SU-DHL-6 (cell line): Measurements from ENCODE around the gene VEGFB.
A peak's percentile ranks its signal among the peaks of the same experiment; 100 is the strongest.

ENCODE experiments used
- H2AFZ ChIP-seq: fragments of 200-600 bp; sonication (generic); 2 replicates; pipeline ENCODE4 v1.6.1; 2014; ENCODE audit warnings: low read depth, mild to moderate bottlenecking, moderate library complexity, mixed read lengths, antibody characterized with exemption, low read length; ENCODE audit not compliant: severe bottlenecking
- H3F3A ChIP-seq: fragments of 200-600 bp; shearing (Covaris generic); 2 replicates; pipeline ENCODE4 v1.6.0; 2016; ENCODE audit warnings: antibody characterized with exemption, mild to moderate bottlenecking; ENCODE audit not compliant: insufficient read depth
- H3K27ac ChIP-seq: fragments of 200-600 bp; sonication (generic); 2 replicates; pipeline ENCODE4 v1.5.1; 2016; ENCODE audit warnings: low read depth, mild to moderate bottlenecking, low read length, moderate library complexity, mixed read lengths
- H3K27me3 ChIP-seq: fragments of 200-600 bp; sonication (generic), shearing (Covaris generic); 2 replicates; pipeline ENCODE4 v1.6.0; 2014; ENCODE audit warnings: mild to moderate bottlenecking, low read length
- H3K36me3 ChIP-seq: fragments of 200-600 bp; sonication (generic); 2 replicates; pipeline ENCODE4 v1.6.1; 2014; ENCODE audit warnings: mild to moderate bottlenecking, low read length, mixed read lengths
- H3K4me2 ChIP-seq: fragments of 300-600, 200-600 bp; shearing (Covaris generic), sonication (generic); 2 replicates; pipeline ENCODE4 v1.6.0; 2014; ENCODE audit warnings: low read length, low read depth, mild to moderate bottlenecking; ENCODE audit not compliant: poor library complexity, severe bottlenecking
- H3K4me3 ChIP-seq: fragments of 200-600 bp; sonication (generic); 2 replicates; pipeline ENCODE4 v1.5.1; 2014; ENCODE audit warnings: antibody characterized with exemption, low read length, mild to moderate bottlenecking, mixed read lengths; ENCODE audit not compliant: insufficient read depth, poor library complexity, severe bottlenecking
- H3K79me2 ChIP-seq: fragments of 200-600 bp; sonication (generic); 2 replicates; pipeline ENCODE4 v1.6.1; 2014; ENCODE audit warnings: mild to moderate bottlenecking, low read length, moderate library complexity; ENCODE audit not compliant: insufficient read depth
- H3K9ac ChIP-seq: fragments of 200-600 bp; sonication (generic); 2 replicates; pipeline ENCODE4 v1.7.0; 2014; ENCODE audit warnings: mild to moderate bottlenecking, low read length
- H3K9me2 ChIP-seq: fragments of 200-600 bp; sonication (generic); replicated peaks from 2 replicates; pipeline ENCODE4 v1.6.1; 2014; ENCODE audit warnings: low read length; ENCODE audit not compliant: insufficient read depth
- H3K9me3 ChIP-seq: fragments of 200-600 bp; sonication (generic); 2 replicates; pipeline ENCODE4 v1.6.1; 2014; ENCODE audit warnings: low read length, mixed read lengths; ENCODE audit not compliant: insufficient read depth
- H4K20me1 ChIP-seq: fragments of 200-600 bp; sonication (generic); 2 replicates; pipeline ENCODE4 v1.6.1; 2014; ENCODE audit warnings: low read depth, mild to moderate bottlenecking, antibody characterized with exemption, low read length, moderate library complexity, mixed read lengths
- CTCF ChIP-seq: fragments of 200-600 bp; sonication (generic); IDR thresholded peaks from one replicate; pipeline ENCODE4 v1.5.1; 2017; ENCODE audit warnings: antibody characterized with exemption, mild to moderate bottlenecking, low read length, moderate library complexity; ENCODE audit not compliant: insufficient read depth, poor library complexity, severe bottlenecking
- EZH2phosphoT487 ChIP-seq: fragments of 200-600 bp; sonication (generic), shearing (Covaris generic); conservative IDR thresholded peaks from 2 replicates; pipeline ENCODE4 v1.6.1; 2018; ENCODE audit warnings: mild to moderate bottlenecking, antibody characterized with exemption, low read length, moderate library complexity, mixed read lengths

Gene VEGFB

GRCh38 chr11:64223001-64223651 lies 11.3 kb upstream of the VEGFB start:
- Histone ChIP-seq H3K9ac (no peak overlapping the region), H3K4me2 (no peak overlapping the region), H3K27me3 (no peaks in the 10 kb centered on the region), H3K4me3 (no peak overlapping the region), H4K20me1 (no peaks in the 10 kb centered on the region), H3F3A (peaks cover 27% of the 10 kb centered on the region), H3K79me2 (no peaks in the 10 kb centered on the region; the same call in 1 of the 2 replicates), H3K27ac (peak overlapping the region; percentile 16; the same call in 1 of the 2 replicates), H3K9me3 (no peaks in the 10 kb centered on the region), H3K9me2 (no peaks in the 10 kb centered on the region), H3K36me3 (no peaks in the 10 kb centered on the region), H2AFZ (no peak overlapping the region)
- TF ChIP-seq CTCF, result no peak
- no peak for TF ChIP-seq EZH2phosphoT487

- Histone ChIP-seq H3K36me3 (no peaks in the 10 kb centered on the region), H4K20me1 (no peaks in the 10 kb centered on the region), H3K9ac (no peak overlapping the region), H3K4me3 (no peak overlapping the region), H3K27ac (no peak overlapping the region), H3K4me2 (no peak overlapping the region), H3K79me2 (no peaks in the 10 kb centered on the region; the same call in 1 of the 2 replicates), H3F3A (peaks cover 34% of the 10 kb centered on the region), H3K9me2 (no peaks in the 10 kb centered on the region), H3K27me3 (no peaks in the 10 kb centered on the region), H2AFZ (no peak overlapping the region), H3K9me3 (no peaks in the 10 kb centered on the region)
- TF ChIP-seq CTCF (no peak), EZH2phosphoT487 (no peak)
Observed at GRCh38 chr11:64224151-64224890, 10.1 kb upstream of the VEGFB start.

- no peaks in the 10 kb centered on the region for H3K9me3 ChIP-seq
- peak overlapping the region; percentile 88 for H3K27ac ChIP-seq
- no peaks in the 10 kb centered on the region for H3K27me3 ChIP-seq
- H3K4me2 ChIP-seq, result peak overlapping the region; percentile 87
- no peaks in the 10 kb centered on the region for H4K20me1 ChIP-seq
- H2AFZ ChIP-seq, result no peak overlapping the region
- peaks cover 41% of the 10 kb centered on the region for H3F3A ChIP-seq
- no peaks in the 10 kb centered on the region for H3K9me2 ChIP-seq
- H3K4me3 ChIP-seq, result peak overlapping the region; percentile 83
- no peaks in the 10 kb centered on the region for H3K36me3 ChIP-seq
- H3K9ac ChIP-seq, result peak overlapping the region; percentile 94
- no peak for TF ChIP-seq EZH2phosphoT487
- no peak for TF ChIP-seq CTCF
- H3K79me2 ChIP-seq, result no peaks in the 10 kb centered on the region; the same call in 1 of the 2 replicates
Observed at GRCh38 chr11:64224891-64225607, 9.3 kb upstream of the VEGFB start.
